ENCODE data around the gene CREBRF.

DNA sequence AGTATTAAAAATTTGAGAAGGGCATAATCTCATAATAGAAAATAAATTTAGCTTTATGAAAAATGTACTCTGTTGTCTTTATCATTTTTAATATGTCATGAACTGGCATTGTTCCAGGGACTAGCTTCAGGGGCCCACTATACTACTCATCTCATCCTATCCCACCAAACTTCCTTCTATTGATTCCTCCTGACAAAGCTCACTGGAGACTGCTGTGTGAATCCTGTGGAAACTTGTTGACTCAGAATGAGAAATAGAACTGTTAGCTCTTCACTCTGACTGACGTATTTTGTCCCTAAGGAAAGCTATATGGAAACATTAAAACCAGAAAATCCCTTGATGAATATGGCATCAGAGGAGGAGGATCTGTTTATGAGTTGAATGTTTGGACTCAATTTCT, 58.4 kb downstream of the CREBRF start:
- TF ChIP-seq, protein P1, sequence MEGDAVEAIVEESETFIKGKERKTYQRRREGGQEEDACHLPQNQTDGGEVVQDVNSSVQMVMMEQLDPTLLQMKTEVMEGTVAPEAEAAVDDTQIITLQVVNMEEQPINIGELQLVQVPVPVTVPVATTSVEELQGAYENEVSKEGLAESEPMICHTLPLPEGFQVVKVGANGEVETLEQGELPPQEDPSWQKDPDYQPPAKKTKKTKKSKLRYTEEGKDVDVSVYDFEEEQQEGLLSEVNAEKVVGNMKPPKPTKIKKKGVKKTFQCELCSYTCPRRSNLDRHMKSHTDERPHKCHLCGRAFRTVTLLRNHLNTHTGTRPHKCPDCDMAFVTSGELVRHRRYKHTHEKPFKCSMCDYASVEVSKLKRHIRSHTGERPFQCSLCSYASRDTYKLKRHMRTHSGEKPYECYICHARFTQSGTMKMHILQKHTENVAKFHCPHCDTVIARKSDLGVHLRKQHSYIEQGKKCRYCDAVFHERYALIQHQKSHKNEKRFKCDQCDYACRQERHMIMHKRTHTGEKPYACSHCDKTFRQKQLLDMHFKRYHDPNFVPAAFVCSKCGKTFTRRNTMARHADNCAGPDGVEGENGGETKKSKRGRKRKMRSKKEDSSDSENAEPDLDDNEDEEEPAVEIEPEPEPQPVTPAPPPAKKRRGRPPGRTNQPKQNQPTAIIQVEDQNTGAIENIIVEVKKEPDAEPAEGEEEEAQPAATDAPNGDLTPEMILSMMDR (IDR thresholded peaks at IDR 0.05; ENCODE audit: insufficient read depth, low read length, poor library complexity, severe bottlenecking): no peak
- TF ChIP-seq EZH2phosphoT487 (conservative IDR thresholded peaks at IDR 0.05; ENCODE audit: low read length): no peak

Data from SU-DHL-6 (cell line).